PC-3 (cell line): ENCODE measurements around the gene PUM2. TPM values are rescaled to one million over a fixed set of nuclear protein-coding genes. Genes with fewer than 3 reads are reported as not detected.
A peak's percentile ranks its signal among the peaks of the same experiment; 100 is the strongest.

Source experiments
- ATAC-seq: fragments of 200-7000 bp; cut with Tn5 transposase; 2 replicates; pipeline ENCODE4 v1.9.1; 2020; ENCODE audit warnings: mild to moderate bottlenecking, moderate library complexity
- BruUV-seq: library from RNA; stranded (reverse); fragments of 400-500 nt; replicated peaks from 2 replicates; lab custom pipeline; 2021; lab: Mats Ljungman, UMichigan
- CTCF ChIA-PET: fragments of 300-600 bp; sonication (Branson Sonifier 250); formaldehyde crosslinking; loops from one replicate; lab custom pipeline; 2022; ENCODE audit warnings: antibody characterized with exemption; lab: Charles Lee
- POLR2A ChIA-PET: fragments of 300-600 bp; sonication (Branson Sonifier 250); formaldehyde crosslinking; loops from one replicate; lab custom pipeline; 2022; ENCODE audit warnings: antibody characterized with exemption; ENCODE audit not compliant: unreplicated experiment; lab: Charles Lee
- DNase-seq: peaks from one replicate; pipeline ENCODE4 v3.0.0-alpha.2; 2015
- H2AFZ ChIP-seq: fragments of 300-600 bp; sonication (generic); 2 replicates; pipeline ENCODE4 v1.6.0; 2016; ENCODE audit warnings: antibody characterized with exemption, low read length
- H3F3A ChIP-seq: fragments of 300-600 bp; sonication (generic); one replicate; pipeline ENCODE4 v1.6.0; 2017; ENCODE audit warnings: antibody characterized with exemption, low read length, control low read depth, mild to moderate bottlenecking; ENCODE audit not compliant: unreplicated experiment
- H3K27ac ChIP-seq: fragments of 300-600 bp; sonication (generic); 2 replicates; pipeline ENCODE4 v1.5.1; 2016; ENCODE audit warnings: mild to moderate bottlenecking, low read length
- H3K27me3 ChIP-seq: fragments of 300-600 bp; sonication (generic); 2 replicates; pipeline ENCODE4 v1.6.1; 2016; ENCODE audit warnings: low read length, mixed read lengths
- H3K36me3 ChIP-seq: fragments of 300-600 bp; sonication (generic); 2 replicates; pipeline ENCODE4 v1.6.1; 2016; ENCODE audit warnings: low read depth, mixed run types, low read length, mixed read lengths
- H3K4me1 ChIP-seq: fragments of 300-600 bp; sonication (generic); 2 replicates; pipeline ENCODE4 v1.5.1; 2016; ENCODE audit warnings: low read length; ENCODE audit not compliant: insufficient read depth
- H3K4me2 ChIP-seq: fragments of 300-600 bp; sonication (generic); 2 replicates; pipeline ENCODE4 v1.6.0; 2016; ENCODE audit warnings: low read length
- H3K4me3 ChIP-seq: fragments of 300-600 bp; sonication (generic); 2 replicates; pipeline ENCODE4 v1.5.1; 2016; ENCODE audit warnings: mild to moderate bottlenecking, low read length, mixed read lengths
- H3K79me2 ChIP-seq: fragments of 300-600 bp; sonication (generic); 2 replicates; pipeline ENCODE4 v1.6.1; 2017; ENCODE audit warnings: low read length, mixed read lengths
- H3K9ac ChIP-seq: fragments of 300-600 bp; sonication (generic); 2 replicates; pipeline ENCODE4 v1.6.0; 2016; ENCODE audit warnings: mild to moderate bottlenecking, low read length
- H3K9me2 ChIP-seq: fragments of 300-600 bp; sonication (generic); replicated peaks from 2 replicates; pipeline ENCODE4 v1.6.1; 2016; ENCODE audit warnings: mixed run types, low read length, mixed read lengths
- H3K9me3 ChIP-seq: fragments of 300-600 bp; sonication (generic); 2 replicates; pipeline ENCODE4 v1.6.1; 2016; ENCODE audit warnings: low read length, mixed read lengths
- H4K20me1 ChIP-seq: fragments of 300-600 bp; sonication (generic); 2 replicates; pipeline ENCODE4 v1.6.1; 2016; ENCODE audit warnings: low read length, mixed read lengths
- EZH2 ChIP-seq: fragments of 300-600 bp; sonication (generic); IDR thresholded peaks from one replicate; pipeline ENCODE4 v1.6.1; 2017; ENCODE audit warnings: antibody characterized with exemption, mild to moderate bottlenecking, low read length; ENCODE audit not compliant: unreplicated experiment
- EZH2phosphoT487 ChIP-seq: fragments of 300-600 bp; sonication (generic); IDR thresholded peaks from 2 replicates; pipeline ENCODE4 v1.6.1; 2018; ENCODE audit warnings: mild to moderate bottlenecking, antibody characterized with exemption, low read length, borderline replicate concordance
- intact Hi-C: fragments of 100-400 bp; cut with micrococcal nuclease; formaldehyde crosslinking; loops from 2 replicates; pipeline ENCODE4 v1.9.0; 2023
- total RNA-seq: library from RNA; depleted of rRNA; stranded (reverse); fragments of >200 nt; gene quantifications from 2 replicates; pipeline ENCODE4 v1.2.3, GENCODE V29; 2014
- TF ChIP-seq, protein P1 (sequence below): fragments of 300-600 bp; sonication (generic); conservative IDR thresholded peaks from 2 replicates; pipeline ENCODE4 v1.5.1; 2017; ENCODE audit warnings: antibody characterized with exemption, low read depth, mild to moderate bottlenecking, low read length

PUM2 gene
- total RNA-seq, 1 experiment from 2014 or later: 14.9 TPM

DNA sequence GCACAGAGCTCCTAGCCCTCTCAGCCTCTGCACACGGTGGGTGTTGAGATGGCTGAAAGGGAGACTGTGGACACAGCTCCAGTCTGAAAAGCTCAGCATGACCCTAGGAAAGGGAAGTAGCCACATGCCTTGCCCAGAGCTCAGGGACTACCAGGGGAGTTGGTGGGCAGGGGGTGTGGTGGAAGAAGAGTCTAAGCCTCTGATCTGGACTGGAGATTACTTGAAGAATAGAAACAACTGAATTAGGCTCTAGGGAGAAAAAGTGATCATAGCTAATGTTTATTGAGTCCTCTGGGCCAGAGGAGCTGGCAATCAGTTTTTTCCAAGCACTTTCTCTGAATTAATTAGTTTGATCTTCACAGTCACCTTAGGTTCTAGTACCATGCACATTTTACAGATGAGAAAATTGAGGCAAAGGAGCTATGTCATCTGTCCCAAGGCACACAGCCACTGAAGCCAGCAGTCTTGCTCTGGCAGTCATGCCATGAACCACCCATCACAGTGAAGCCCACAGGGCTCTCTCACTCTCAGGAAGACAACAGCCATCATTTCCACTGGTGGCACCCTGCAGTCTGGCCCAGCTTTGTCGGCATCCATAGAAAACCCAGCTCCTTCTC, 136.0 kb downstream of the PUM2 start:
- BruUV-seq: no TSS peak
- Histone ChIP-seq H3K9ac (no peak overlapping the region), H3F3A (no peaks in the 10 kb centered on the region), H2AFZ (no peak overlapping the region), H4K20me1 (peaks cover 62% of the 10 kb centered on the region), H3K79me2 (peaks cover 100% of the 10 kb centered on the region), H3K36me3 (peaks cover 9% of the 10 kb centered on the region; the same call in 1 of the 2 replicates), H3K4me2 (no peak overlapping the region), H3K27me3 (no peaks in the 10 kb centered on the region), H3K4me1 (peaks cover 41% of the 10 kb centered on the region), H3K9me2 (no peaks in the 10 kb centered on the region), H3K9me3 (no peaks in the 10 kb centered on the region), H3K4me3 (no peak overlapping the region), H3K27ac (no peak overlapping the region)
- TF ChIP-seq EZH2phosphoT487: no peak
- no peak for TF ChIP-seq EZH2
- TF ChIP-seq, protein P1, sequence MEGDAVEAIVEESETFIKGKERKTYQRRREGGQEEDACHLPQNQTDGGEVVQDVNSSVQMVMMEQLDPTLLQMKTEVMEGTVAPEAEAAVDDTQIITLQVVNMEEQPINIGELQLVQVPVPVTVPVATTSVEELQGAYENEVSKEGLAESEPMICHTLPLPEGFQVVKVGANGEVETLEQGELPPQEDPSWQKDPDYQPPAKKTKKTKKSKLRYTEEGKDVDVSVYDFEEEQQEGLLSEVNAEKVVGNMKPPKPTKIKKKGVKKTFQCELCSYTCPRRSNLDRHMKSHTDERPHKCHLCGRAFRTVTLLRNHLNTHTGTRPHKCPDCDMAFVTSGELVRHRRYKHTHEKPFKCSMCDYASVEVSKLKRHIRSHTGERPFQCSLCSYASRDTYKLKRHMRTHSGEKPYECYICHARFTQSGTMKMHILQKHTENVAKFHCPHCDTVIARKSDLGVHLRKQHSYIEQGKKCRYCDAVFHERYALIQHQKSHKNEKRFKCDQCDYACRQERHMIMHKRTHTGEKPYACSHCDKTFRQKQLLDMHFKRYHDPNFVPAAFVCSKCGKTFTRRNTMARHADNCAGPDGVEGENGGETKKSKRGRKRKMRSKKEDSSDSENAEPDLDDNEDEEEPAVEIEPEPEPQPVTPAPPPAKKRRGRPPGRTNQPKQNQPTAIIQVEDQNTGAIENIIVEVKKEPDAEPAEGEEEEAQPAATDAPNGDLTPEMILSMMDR: no peak
- POLR2A ChIA-PET: interaction anchor here (1.2 kb wide), 1 partner anchor 17 kb away, joined by 12 read pairs; no protein-coding TSS in a partner anchor
- DNase-seq (no peak), ATAC-seq (no peak)
- intact Hi-C loops: no loop called here
- CTCF ChIA-PET: no interaction called here

DNA sequence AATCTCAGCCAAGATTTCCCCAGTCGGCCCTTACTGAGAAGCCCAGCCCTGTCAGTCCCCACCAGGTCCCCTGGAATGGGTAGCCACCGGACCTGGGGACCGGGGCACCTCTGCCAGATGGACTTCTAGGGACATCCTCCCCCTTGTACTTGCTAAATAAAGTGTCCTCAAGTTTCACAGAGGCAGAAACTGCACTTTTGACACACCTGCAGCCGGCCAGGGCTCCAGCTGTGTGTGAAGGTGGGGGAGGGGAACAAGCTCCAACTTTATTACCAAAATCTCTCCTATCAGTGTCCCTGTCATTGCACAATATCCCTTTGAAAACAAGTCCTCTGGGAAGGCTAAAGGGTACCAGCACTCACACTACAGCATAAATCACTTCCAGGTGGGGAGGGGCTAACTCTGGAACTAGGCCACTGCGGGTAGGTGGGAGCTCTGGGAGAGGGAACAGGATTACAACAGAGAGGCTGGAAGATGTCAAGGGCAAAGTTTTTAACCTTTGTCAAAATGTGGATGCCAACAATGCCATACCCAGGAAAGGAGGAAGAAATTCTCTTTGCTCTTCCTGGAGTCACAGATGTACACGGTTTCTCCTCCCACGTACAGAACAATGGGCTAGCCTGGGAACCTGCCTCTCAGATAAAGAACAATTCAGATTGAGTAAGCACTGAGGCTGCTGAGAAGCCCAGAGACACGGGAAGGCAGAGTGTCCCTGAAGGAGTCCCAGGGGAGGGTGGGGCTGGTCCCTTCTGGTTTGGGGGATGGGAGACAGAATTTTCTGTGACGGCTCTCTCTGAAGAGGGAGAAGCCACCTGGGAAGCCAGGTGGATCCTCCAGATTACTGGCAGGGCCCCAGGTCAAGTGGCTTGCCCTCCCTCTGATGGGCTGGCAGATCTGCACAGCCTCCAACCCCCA, 136.7 kb downstream of the PUM2 start:
- Histone ChIP-seq H3K36me3 (peaks cover 10% of the 10 kb centered on the region; the same call in 1 of the 2 replicates), H4K20me1 (peaks cover 59% of the 10 kb centered on the region), H3K4me1 (peaks cover 39% of the 10 kb centered on the region), H3K9me3 (no peaks in the 10 kb centered on the region), H3F3A (no peaks in the 10 kb centered on the region), H3K4me2 (peak overlapping the region; percentile 2; the same call in 1 of the 2 replicates), H3K27me3 (no peaks in the 10 kb centered on the region), H3K9me2 (no peaks in the 10 kb centered on the region), H2AFZ (no peak overlapping the region), H3K9ac (no peak overlapping the region), H3K27ac (no peak overlapping the region), H3K79me2 (peaks cover 100% of the 10 kb centered on the region), H3K4me3 (no peak overlapping the region)
- ChIA-PET CTCF (no interaction called here), POLR2A (interaction anchor here (1.2 kb wide), 1 partner anchor 18 kb away, joined by 12 read pairs; no protein-coding TSS in a partner anchor)
- ATAC-seq: no peak
- intact Hi-C loops: no loop called here
- no peak for DNase-seq
- no TSS peak for BruUV-seq
- TF ChIP-seq EZH2 (no peak), EZH2phosphoT487 (no peak)
- TF ChIP-seq, protein P1: no peak
